Lower lobe of right lung (tissue), 2 donors: ENCODE measurements around the gene DPYD. TPM values are rescaled to one million over a fixed set of nuclear protein-coding genes. Genes with fewer than 3 reads are reported as not detected.

ENCODE experiments used
- ATAC-seq, 2 donors: fragments of 200-7000 bp; cut with Tn5 transposase; one replicate each; pipeline ENCODE4 v1.9.1; 2020 to 2022; ENCODE audit warnings: mild to moderate bottlenecking in 2 of 2, moderate library complexity in 2 of 2
- DNase-seq: peaks from one replicate; pipeline ENCODE4 v3.0.0-alpha.2; 2020
- H3K27ac ChIP-seq: fragments of 200-600 bp; one replicate; pipeline ENCODE4 v1.8.0; 2022
- H3K27me3 ChIP-seq: fragments of 200-600 bp; one replicate; pipeline ENCODE4 v1.8.0; 2022; ENCODE audit warnings: low read depth
- H3K36me3 ChIP-seq: fragments of 200-600 bp; one replicate; pipeline ENCODE4 v1.8.0; 2022; ENCODE audit warnings: mild to moderate bottlenecking
- H3K4me1 ChIP-seq: fragments of 200-600 bp; one replicate; pipeline ENCODE4 v1.8.0; 2022
- H3K4me3 ChIP-seq: fragments of 200-600 bp; one replicate; pipeline ENCODE4 v1.8.0; 2022; ENCODE audit warnings: mild to moderate bottlenecking
- H3K9me3 ChIP-seq: fragments of 200-600 bp; one replicate; pipeline ENCODE4 v1.8.0; 2022
- CTCF ChIP-seq: fragments of 200-600 bp; IDR thresholded peaks from one replicate; pipeline ENCODE4 v1.8.0; 2022; ENCODE audit warnings: antibody characterized with exemption, mild to moderate bottlenecking
- intact Hi-C: fragments of 100-400 bp; cut with DNase I; formaldehyde crosslinking; loops from one replicate; pipeline ENCODE4 v1.11.0; 2022
- total RNA-seq: library from RNA; stranded (reverse); fragmentation: NEBNext Ultra II Directional; extraction: Animal tissue kit (Norgen Biotek cat#: 25700); gene quantifications from one replicate; pipeline ENCODE4 v1.2.1, GENCODE V29; 2021
- donor health status: DM: no; HTN: yes; CAD: no; lungs with severe emphysema.

Gene DPYD
- total RNA-seq, 1 donor from 2014 or later, result 91.9 TPM

- Histone ChIP-seq H3K36me3 (no peaks in the 10 kb centered on the region), H3K9me3 (peaks cover 4% of the 10 kb centered on the region), H3K4me1 (no peaks in the 10 kb centered on the region), H3K27ac (no peak overlapping the region), H3K27me3 (no peaks in the 10 kb centered on the region), H3K4me3 (no peak overlapping the region)
- TF ChIP-seq CTCF, result no peak
- DNase-seq, result no peak
- ATAC-seq, result no peak
- intact Hi-C loops, result no loop called here
These were observed 870.3 kb downstream of the DPYD start for GRCh38 chr1:97050506-97050905.

GRCh38 chr1:97047421-97047793, 873.4 kb downstream of the DPYD start:
- Histone ChIP-seq H3K9me3 (no peaks in the 10 kb centered on the region), H3K36me3 (no peaks in the 10 kb centered on the region), H3K4me3 (no peak overlapping the region), H3K27me3 (no peaks in the 10 kb centered on the region), H3K27ac (no peak overlapping the region), H3K4me1 (no peaks in the 10 kb centered on the region)
- no peak for TF ChIP-seq CTCF
- intact Hi-C loops, result no loop called here
- no peak for ATAC-seq
- DNase-seq, result no peak

- no peaks in the 10 kb centered on the region for H3K27me3 ChIP-seq
- no peaks in the 10 kb centered on the region for H3K36me3 ChIP-seq
- H3K27ac ChIP-seq, result no peak overlapping the region
- DNase-seq, result no peak
- ATAC-seq, result no peak
- no peak for TF ChIP-seq CTCF
- H3K9me3 ChIP-seq, result no peaks in the 10 kb centered on the region
- H3K4me1 ChIP-seq, result no peaks in the 10 kb centered on the region
- intact Hi-C loops, result no loop called here
- no peak overlapping the region for H3K4me3 ChIP-seq
These were observed 873.9 kb downstream of the DPYD start for GRCh38 chr1:97046765-97047420.

- H3K27ac ChIP-seq, result no peak overlapping the region
- no peak for DNase-seq
These were observed 876.6 kb downstream of the DPYD start for GRCh38 chr1:97044159-97044760.

GRCh38 chr1:97042551-97042950, 878.3 kb downstream of the DPYD start:
- no peak for TF ChIP-seq CTCF
- DNase-seq (no peak), ATAC-seq (no peak)
- H3K27me3 ChIP-seq, result no peaks in the 10 kb centered on the region
- no peaks in the 10 kb centered on the region for H3K4me1 ChIP-seq
- H3K9me3 ChIP-seq, result peaks cover 6% of the 10 kb centered on the region
- H3K27ac ChIP-seq, result no peak overlapping the region
- intact Hi-C loops, result no loop called here
- H3K36me3 ChIP-seq, result no peaks in the 10 kb centered on the region
- no peak overlapping the region for H3K4me3 ChIP-seq

More at GRCh38 chr1:97044159-97044760, 876.6 kb downstream of the DPYD start:
- Histone ChIP-seq H3K36me3 (no peaks in the 10 kb centered on the region), H3K4me3 (no peak overlapping the region), H3K27me3 (no peaks in the 10 kb centered on the region), H3K4me1 (no peaks in the 10 kb centered on the region), H3K9me3 (peaks cover under 1% of the 10 kb centered on the region)
- TF ChIP-seq CTCF, result no peak
- no peak for ATAC-seq
- intact Hi-C loops, result no loop called here
